GM21528 (cell line): ENCODE results near the gene LCORL.
A peak's percentile ranks its signal among the peaks of the same experiment; 100 is the strongest.

ENCODE experiments used
- ATAC-seq: cut with Tn5 transposase; IDR thresholded peaks from one replicate; pipeline ENCODE4 v1.9.1; 2021; ENCODE audit warnings: mild to moderate bottlenecking, moderate library complexity; ENCODE audit not compliant: unreplicated experiment, low FRiP score

LCORL gene

DNA sequence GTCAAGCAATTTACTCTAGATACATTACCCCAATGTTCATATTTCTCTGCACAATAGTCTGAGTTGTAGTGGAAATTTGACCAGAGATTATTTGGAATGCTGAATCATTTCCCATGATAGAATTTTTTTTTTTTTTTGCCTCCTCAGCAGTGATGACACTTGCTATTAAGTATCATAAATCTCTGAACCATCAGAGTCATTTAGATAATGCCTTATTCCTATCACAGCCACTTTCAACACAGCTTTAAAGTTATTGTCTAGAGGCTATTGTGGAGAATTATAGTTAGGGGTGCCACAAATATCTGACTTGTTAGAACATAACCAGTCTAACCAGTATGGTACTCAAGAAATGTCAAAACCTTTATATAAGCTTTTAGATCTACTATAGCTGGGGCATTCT is 79.8 kb downstream of the LCORL start:
- no peak for ATAC-seq

DNA sequence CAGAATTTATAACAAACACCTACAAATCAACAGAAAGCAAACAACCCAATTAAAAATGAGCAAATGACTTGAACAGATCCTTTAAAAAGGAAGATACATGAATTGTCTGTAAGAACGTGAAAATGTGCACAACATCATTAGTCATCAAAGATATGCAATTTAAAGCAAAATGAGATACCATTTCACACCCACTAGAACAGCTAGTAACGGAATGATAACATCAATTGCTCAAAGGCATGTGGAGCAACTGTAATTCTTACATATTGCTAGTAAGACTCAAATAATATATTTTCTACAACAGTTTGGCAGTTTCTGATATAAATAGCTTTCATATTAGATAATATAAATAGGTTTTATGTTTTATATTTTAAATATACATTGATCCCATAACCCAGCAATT is 82.5 kb downstream of the LCORL start:
- no peak for ATAC-seq

DNA sequence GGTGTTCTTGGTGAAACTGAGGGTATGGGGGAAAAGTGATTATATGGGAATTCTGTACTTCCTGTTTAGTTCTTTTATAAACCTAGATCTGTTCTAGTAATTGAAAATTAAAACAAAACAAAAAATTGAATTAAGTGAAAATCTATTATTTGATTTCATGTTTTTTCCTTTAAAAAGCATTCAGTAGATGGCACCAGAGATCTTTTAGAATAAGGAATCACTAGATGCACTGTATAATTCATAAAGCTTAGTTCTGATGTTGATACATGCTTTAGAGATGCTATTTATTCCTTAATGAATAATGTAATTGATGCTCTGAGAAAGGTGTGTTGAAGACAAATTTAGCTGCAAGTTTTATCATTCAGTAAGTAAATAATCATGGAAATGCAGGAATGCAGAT is 87.3 kb downstream of the LCORL start:
- no peak for ATAC-seq

DNA sequence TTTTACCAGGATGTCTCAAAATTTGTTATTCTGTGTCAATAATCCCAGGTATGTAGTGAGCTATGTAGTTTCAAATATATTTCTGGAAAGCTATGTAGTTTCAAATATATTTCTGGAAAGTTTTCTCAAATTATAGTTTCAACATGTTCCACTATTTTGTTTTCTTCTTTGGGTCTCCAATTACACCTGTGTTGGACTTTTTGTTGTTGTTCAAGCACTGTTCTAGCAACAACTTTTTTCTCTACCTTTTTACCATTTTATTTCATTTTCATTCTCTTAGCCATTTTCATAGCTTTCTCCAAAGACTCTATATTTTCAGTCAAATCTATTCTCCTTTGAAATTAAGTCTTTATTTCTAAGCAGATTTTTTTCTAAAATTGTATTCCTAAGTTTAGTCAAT is 88.4 kb downstream of the LCORL start:
- ATAC-seq: no peak

DNA sequence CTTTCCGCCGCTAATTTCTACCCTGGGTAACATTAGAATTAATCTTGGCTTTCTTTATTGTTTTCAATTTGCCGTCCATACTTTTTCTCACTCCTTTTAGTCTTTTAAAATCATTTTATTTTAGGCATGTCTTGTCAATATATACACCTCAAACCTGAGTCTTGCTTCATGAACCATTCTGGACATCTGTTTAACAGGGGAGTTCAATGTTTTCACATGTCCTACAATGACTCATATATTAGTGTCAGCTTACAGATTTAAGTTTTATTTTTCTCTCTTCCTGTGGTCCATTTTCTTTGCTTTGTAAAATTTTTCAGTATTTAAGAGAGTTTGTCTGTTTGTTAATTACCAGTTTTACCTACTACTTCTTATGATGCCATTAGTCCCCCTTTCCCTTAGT is 89.5 kb downstream of the LCORL start:
- ATAC-seq: no peak

DNA sequence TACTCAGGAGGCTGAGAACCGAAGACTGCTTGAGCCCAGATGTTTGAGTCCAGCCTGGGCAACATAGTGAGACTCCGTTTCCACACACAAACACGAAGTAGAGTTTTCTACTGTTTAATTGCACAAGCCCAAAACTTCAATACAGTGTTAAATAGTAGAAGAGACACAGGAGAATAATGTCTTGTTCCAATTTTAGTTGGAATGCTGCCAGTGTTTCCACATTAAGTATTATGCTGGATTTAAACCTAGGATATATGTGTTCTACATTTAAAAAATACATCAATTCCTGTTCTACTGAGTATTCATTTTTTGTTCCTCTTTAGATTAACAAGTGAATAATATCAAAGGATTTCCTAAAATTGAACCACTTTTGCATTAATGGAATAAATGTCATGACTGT is 91.3 kb downstream of the LCORL start:
- no peak for ATAC-seq

DNA sequence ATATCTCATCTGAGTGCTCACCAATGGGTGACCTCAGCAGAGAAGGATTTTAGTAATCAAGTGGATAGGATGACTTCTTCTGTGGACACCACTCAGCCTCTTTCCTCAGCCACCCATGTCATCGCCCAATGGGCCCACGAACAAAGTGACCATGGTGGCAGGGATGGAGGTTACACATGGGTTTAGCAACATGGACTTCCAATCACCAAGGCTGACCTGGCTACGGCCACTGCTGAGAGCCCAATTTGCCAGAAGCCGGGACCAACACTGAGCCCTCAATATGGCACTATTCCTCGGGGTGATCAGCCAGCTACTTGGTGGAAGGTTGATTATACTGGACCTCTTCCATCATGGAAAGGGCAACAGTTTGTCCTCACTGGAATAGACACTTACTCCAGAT is 97.4 kb downstream of the LCORL start:
- no peak for ATAC-seq

DNA sequence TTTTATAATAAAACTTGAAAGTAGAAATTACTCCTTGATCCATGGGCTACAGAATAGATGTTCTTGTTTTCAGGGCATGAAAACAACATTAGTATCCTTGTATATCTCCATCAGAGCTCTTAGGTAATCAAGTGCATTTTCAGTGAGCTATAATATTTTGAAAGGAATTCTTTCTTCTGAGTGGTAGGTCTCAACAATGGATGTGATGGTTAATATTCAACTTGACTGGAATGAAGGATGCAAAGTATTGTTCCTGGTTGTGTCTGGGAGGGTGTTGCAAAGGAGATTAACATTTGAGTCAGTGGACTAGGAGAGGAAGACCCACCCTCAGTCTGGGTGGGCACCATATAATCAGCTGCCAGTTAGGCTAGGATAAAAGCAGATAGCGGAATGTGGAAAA is 100.1 kb downstream of the LCORL start:
- no peak for ATAC-seq

DNA sequence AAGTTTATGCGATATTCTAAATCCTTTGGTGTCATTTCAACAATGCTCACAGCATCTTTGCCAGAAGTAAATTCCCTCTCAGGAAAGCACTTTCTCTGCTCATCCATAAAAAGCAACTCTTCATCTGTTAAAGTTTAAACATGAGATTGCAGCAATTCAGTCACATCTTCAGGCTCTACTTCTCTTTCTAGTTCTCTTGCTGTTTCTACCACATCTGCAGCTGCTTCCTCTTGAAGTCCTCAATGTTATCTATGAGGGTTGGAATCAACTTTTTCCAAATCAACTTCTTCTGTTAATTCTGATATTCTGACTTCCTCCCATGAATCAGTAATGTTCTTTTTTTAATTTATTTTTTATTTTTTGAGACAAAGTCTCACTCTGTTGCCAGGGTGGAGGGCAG is 100.9 kb downstream of the LCORL start:
- ATAC-seq: no peak

DNA sequence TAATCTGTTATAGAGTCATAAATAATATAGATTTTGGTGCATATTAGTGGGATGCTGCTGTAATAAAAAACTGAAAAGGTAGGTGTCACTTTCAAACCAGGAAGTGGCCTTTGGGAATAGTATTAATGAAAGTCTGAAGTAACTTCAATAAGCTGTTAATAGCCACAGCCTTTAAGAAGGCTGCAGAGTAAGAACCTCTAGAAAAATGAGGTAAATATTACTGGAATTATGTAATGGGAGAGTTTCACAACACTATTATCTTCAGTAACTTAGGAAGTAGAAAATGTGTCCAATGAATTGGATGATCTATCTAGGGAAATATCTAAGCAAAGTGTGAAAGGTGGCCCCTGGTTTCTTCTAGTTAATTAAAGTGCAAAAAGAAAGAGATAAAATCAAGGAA is 106.1 kb downstream of the LCORL start:
- ATAC-seq: no peak

DNA sequence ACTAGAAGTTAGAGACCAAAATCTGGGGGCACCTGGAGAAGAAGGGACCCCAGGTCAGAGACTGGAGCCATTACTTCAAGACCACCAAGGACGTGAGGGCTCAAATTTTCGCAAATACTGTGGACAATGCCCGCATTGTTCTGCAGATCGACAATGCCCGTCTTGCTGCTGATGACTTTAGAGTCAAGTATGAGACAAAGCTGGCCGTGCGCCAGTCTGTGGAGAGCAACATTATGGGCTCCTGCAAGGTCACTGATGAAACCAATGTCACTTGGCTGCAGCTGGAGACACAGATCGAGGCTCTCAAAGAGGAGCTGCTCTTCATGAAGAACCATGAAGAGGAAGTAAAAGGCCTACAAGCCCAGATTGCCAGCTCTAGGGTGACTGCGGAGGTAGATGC is 109.5 kb downstream of the LCORL start:
- no peak for ATAC-seq

DNA sequence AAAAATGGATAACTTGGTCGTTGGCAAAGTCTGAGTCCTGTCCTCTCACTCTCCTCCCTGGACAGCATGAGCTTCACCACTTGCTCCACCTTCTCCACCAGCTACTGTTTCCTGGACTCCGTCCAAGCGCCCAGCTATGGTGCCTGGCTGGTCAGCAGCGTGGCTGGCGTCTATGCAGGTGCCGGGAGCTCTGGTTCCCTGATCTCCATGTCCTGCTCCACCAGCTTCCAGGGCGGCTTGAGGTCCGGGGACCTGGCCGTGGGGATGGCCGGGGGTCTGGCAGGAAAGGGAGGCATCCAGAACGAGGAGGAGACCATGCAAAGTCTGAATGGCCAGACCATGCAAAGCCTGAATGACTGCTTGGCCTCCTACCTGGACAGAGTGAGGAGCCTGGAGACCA is 109.9 kb downstream of the LCORL start:
- no peak for ATAC-seq

DNA sequence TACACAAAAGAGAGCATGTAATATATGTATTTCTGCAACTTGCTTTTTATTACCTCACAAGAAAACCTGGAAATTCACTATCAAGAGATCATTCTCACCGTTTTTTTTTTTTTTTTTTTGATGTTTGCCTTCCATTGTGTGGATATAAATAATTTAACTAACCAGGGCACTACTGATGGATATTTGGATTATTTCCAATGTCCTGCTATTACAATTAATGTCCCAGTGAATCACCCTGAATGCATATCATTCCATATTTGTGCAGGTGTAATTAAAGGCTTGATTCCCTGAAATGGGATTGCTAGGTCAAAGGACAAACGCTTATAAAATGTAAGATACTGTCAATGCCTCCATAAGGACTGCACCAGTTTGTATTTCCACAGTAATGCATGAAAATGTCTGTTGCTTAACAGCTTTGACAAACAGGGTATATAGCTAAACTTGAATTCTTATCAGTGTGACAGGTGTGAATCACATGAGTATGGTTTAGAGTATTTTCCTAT is 123.0 kb downstream of the LCORL start:
- ATAC-seq: no peak

DNA sequence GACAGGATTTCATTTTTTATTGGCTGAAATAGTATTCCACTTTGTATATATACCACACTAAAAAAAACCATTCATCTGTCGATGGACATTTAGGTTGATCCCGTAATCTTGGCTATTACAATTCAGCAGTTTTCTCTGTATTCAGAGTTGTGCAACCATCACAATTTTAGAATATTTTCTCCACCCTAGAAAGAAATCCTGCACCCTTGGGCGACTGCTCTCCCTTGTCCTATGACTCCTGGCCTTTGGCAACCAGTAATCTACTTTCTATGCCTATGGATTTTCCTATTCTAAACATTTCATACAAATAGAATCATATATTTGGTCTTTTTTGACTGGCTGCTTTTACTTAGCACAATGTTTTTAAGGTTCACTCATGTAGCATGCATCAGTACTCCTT is 126.1 kb downstream of the LCORL start:
- no peak for ATAC-seq

DNA sequence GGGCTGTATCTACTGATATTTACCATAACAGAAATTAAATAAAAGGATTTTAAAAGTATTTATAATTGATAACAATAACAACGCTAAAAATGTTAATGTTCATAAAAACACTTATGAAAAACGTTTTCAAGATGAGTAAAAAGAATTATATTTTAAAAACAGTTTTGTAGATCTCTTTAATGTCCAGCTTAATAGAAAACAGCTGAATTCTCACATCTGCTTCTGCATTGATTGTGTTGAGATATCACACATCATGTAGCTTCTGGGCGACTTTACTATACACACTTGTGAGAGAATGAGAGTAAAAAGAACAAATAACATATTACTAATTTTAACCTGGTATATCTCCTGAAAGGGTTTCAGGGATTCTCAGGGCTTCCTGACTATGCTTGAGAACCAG is 127.1 kb downstream of the LCORL start:
- ATAC-seq: no peak

DNA sequence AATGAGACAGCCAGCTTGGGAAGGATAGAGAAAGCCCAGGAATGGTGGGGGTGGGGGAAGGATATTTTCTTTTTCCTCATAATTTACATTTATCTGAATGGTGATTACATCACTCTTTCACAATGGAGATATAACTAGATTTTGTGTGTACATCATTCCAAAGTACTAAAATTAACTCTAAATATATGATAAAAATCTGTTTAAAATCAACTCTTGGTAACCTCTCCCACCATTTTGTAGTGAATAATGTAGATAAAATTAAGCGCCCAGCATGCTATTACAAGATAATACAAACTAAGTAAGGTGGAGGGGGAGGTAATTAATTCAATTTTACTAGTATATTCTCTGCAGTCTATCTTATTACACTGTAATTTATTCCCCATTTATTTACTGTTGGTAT is 131.9 kb downstream of the LCORL start:
- ATAC-seq: no peak

DNA sequence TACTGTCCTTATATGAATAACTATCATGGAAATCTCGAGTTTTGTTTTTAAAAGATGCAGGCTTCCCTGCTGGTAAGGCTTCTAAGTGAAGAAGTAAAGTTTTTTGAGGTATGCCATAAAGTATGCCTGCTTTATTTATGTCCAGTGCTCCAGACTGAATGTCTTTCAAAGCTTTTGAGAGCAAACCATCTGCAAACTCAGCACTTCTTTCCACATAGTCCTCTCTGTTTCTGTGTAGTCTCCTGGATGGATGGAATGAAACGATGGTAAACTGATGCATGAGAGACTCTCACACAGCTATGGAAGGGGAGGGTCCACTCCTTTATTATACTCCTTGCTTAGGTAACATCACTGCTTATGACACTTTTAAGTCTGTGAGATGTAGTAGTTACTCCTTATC is 137.0 kb downstream of the LCORL start:
- ATAC-seq: no peak

DNA sequence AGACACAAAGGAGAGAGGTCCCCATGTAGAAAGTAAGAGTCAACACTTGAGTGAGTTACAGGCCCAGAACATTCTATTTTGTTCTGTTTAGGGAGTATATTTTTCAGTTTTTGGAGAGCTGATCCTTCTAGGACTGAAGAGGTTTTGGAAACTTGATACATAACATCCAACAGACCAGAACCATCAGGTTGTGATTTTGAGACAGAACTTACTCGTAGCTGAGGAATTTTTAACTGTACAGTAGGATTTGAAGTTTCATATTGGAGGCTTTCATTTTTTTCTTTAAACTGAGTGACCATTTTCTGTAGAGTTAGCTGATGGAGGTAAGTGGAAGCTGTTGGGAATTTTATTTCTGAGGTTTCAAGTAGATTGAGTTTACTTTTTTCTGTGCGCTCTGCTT is 137.5 kb downstream of the LCORL start:
- no peak for ATAC-seq

DNA sequence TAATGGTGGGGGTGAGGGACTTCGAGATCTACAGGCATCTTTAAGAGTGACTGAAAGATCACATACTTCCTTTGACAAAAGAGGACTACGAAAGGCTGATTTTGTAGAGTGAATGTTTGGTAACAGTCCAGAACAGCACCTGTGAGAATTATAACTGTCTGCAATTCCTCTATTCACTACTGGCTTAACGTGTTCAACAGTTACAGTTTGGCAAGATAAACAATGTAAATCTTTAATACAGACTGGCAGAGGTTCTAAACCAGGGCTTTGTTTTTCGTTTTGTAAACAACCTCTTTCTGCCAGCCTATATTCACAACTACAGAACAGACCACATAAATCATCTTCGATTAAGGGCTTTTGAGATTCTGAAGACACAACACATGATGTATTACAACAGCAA is 143.9 kb downstream of the LCORL start:
- no peak for ATAC-seq

DNA sequence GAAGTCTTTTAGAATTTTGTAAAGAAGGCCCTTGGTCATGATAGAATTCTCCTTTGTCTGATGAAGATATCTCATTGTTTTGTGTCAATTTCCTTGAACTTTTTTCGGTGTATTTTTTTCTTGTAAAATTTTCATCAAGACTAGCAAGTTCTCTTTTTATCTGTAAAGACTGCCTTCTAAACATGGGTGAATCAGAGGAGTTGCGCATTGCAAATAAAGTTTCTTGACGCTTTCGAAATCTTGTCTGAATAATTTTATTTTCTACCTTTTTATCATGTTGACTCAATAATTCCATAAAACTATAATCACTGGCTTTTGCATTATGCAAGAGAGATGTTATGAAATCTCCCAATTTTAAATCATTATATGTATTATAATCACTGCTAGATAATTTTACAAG is 144.6 kb downstream of the LCORL start:
- ATAC-seq: no peak

DNA sequence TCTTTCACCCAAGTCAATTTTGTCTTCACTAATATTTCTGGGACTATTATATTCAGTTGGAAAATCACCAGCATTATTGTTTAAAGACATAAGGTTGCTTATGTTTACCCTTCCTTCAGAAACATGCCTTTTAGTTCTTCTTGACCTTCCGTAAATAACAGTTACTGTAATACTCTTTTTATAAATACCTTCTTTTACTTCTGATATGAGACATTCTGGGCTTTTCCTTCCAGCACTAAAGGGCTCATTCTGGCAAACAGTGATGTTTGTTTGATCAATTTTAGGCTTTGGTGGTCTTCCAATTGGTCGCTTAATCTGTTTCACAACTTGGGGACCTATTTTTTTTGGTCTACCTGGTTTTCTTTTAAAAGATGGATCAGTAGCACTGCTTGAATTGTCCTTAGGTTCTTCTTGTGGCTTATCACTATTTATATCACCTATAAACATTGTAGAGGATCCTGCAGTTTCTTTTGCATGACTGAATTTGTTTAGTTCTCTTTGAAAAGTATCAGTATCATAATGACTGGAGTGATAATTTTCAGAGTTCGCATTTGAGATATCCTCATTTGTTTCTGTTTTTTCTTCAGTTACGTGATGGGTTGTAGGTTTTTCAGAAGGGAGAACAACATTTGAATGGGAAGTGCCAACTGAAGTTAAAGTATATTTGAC is 146.0 kb downstream of the LCORL start:
- ATAC-seq: peak; percentile 97

DNA sequence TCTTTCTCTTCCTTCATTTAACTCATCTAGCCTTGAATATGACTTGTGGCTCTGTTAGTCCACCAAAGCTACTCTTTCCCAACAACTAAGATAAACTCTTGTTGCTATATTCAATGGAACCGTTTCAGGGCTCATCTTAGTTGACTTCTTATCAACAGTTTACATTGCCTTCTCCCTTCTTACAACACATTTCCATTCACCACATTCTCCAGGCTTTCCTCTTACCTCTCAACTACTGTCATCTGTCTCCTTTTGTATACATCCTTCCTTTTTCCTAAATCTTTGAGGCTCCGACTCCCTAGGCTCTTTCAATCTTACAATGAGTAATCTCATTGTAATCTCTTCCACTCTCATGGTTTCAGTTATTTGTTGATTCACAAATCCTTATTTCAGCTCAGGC is 152.2 kb downstream of the LCORL start:
- ATAC-seq: no peak

DNA sequence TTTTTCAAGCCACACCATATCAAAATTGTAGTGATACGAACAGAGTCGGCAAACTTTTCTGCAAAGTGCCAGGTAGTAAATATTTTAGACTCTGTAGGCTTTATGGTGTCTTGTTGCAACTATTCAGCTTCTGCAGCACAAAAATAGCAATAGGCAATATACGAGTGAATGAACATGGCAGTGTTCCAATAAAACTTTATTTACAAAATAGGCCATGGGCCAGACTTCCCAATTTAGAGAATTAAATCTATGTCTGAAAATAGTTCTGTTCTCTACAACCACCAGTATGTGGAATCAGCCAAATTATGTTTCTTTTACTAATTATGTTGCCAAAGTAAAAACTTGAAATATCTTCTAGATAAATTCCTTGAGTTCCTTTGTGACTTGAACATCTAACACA is 154.3 kb downstream of the LCORL start:
- ATAC-seq: no peak
